Fibroblast of villous mesenchyme (primary cell): Measurements from ENCODE around the gene C1QTNF6. TPM values are rescaled to one million over a fixed set of nuclear protein-coding genes. Genes with fewer than 3 reads are reported as not detected.

ENCODE experiments used
- DNase-seq: peaks from one replicate; pipeline ENCODE4 v3.0.0-alpha.2; 2010; ENCODE audit warnings: low read depth
- H3K4me3 ChIP-seq: 2 replicates; pipeline ENCODE4 v1.5.1; 2011; ENCODE audit warnings: low read depth, mild to moderate bottlenecking, low read length
- CTCF ChIP-seq: IDR thresholded peaks from 2 replicates; pipeline ENCODE4 v1.5.1; 2012; ENCODE audit warnings: low read depth, mild to moderate bottlenecking, low read length; ENCODE audit not compliant: insufficient read depth
- total RNA-seq: library from RNA; depleted of rRNA; stranded (reverse); fragments of >200 nt; gene quantifications from 2 replicates; pipeline ENCODE4 v1.2.3, GENCODE V29; 2012

The C1QTNF6 gene
- total RNA-seq, 1 donor: 9.5 TPM

- no peak for DNase-seq
- H3K4me3 ChIP-seq: no peak overlapping the region
- no peak for TF ChIP-seq CTCF
Measured at GRCh38 chr22:37214731-37215030, 26.6 kb upstream of the C1QTNF6 start.

- H3K4me3 ChIP-seq: no peak overlapping the region
- no peak for TF ChIP-seq CTCF
- no peak for DNase-seq
Measured at GRCh38 chr22:37213941-37214730, 26.1 kb upstream of the C1QTNF6 start.

GRCh38 chr22:37213218-37213855 lies 25.3 kb upstream of the C1QTNF6 start:
- no peak for TF ChIP-seq CTCF
- H3K4me3 ChIP-seq: no peak overlapping the region
- DNase-seq: no peak

- DNase-seq: no peak
- TF ChIP-seq CTCF: no peak
- H3K4me3 ChIP-seq: no peak within 1 kb of the TSS
Measured at GRCh38 chr22:37212174-37212906, 24.3 kb upstream of the C1QTNF6 start, which contains the start of gene SSTR3. TSS of gene SSTR3 (minus strand) at chr22:37212477. CDS start at chr22:37207803, 4,674 bp downstream.

- no peak for TF ChIP-seq CTCF
- DNase-seq: no peak
Measured at GRCh38 chr22:37211866-37212173, 23.8 kb upstream of the C1QTNF6 start.

GRCh38 chr22:37211075-37211865 lies 23.2 kb upstream of the C1QTNF6 start:
- no peak overlapping the region for H3K4me3 ChIP-seq

More at GRCh38 chr22:37211866-37212173, 23.8 kb upstream of the C1QTNF6 start:
- no peak overlapping the region for H3K4me3 ChIP-seq

More at GRCh38 chr22:37211075-37211865, 23.2 kb upstream of the C1QTNF6 start:
- TF ChIP-seq CTCF: no peak
- no peak for DNase-seq
